PC-9 (cell line): Measurements from ENCODE around the gene MBNL1. TPM values are rescaled to one million over a fixed set of nuclear protein-coding genes. Genes with fewer than 3 reads are reported as not detected.

Source experiments
- BruUV-seq: library from RNA; stranded (reverse); fragments of 400-500 nt; replicated peaks from 2 replicates; lab custom pipeline; 2021; lab: Mats Ljungman, UMichigan
- CTCF ChIA-PET: fragments of 300-600 bp; sonication (Branson Sonifier 250); formaldehyde crosslinking; loops from one replicate; lab custom pipeline; 2022; ENCODE audit warnings: antibody characterized with exemption; lab: Charles Lee
- POLR2A ChIA-PET: fragments of 300-600 bp; sonication (Branson Sonifier 250); formaldehyde crosslinking; loops from one replicate; lab custom pipeline; 2022; ENCODE audit warnings: antibody characterized with exemption; ENCODE audit not compliant: unreplicated experiment; lab: Charles Lee
- DNase-seq, 2 experiments: peaks; one replicate each; pipeline versions ENCODE4 v3.0.0 to v3.0.0-alpha.2; 2015 to 2022; ENCODE audit warnings: mixed read lengths in 1 of 2
- H2AFZ ChIP-seq: fragments of 200-600 bp; sonication (generic); 2 replicates; pipeline ENCODE4 v1.8.1; 2017; ENCODE audit warnings: antibody characterized with exemption
- H3F3A ChIP-seq: fragments of 200-600 bp; sonication (generic); 2 replicates; pipeline ENCODE4 v1.8.1; 2017; ENCODE audit warnings: antibody characterized with exemption, mild to moderate bottlenecking, low read depth; ENCODE audit not compliant: insufficient read depth
- H3K27ac ChIP-seq: fragments of 200-600 bp; sonication (generic); 2 replicates; pipeline ENCODE4 v1.6.1; 2016; ENCODE audit warnings: mixed run types
- H3K27me3 ChIP-seq: fragments of 200-600 bp; sonication (generic); 2 replicates; pipeline ENCODE4 v1.6.1; 2016; ENCODE audit warnings: low read depth, mixed run types; ENCODE audit not compliant: insufficient read depth
- H3K36me3 ChIP-seq: fragments of 200-600 bp; sonication (generic); 2 replicates; pipeline ENCODE4 v1.6.1; 2016; ENCODE audit warnings: low read depth, mixed run types
- H3K4me1 ChIP-seq: fragments of 200-600 bp; sonication (generic); replicated peaks from 2 replicates; pipeline ENCODE4 v1.6.1; 2016; ENCODE audit warnings: mixed run types; ENCODE audit not compliant: insufficient read depth
- H3K4me2 ChIP-seq: fragments of 200-600 bp; sonication (generic); 2 replicates; pipeline ENCODE4 v1.6.1; 2017; ENCODE audit warnings: mixed run types
- H3K4me3 ChIP-seq: fragments of 200-600 bp; sonication (generic); 2 replicates; pipeline ENCODE4 v1.6.1; 2016; ENCODE audit warnings: mixed run types
- H3K79me2 ChIP-seq: fragments of 200-600 bp; sonication (generic); 2 replicates; pipeline ENCODE4 v1.6.1; 2017; ENCODE audit warnings: low read depth, mixed run types
- H3K9me2 ChIP-seq: fragments of 200-600 bp; sonication (generic); 2 replicates; pipeline ENCODE4 v1.8.1; 2017; ENCODE audit warnings: mild to moderate bottlenecking; ENCODE audit not compliant: insufficient read depth
- H3K9me3 ChIP-seq: fragments of 200-600 bp; sonication (generic); 2 replicates; pipeline ENCODE4 v1.8.1; 2016; ENCODE audit warnings: low read depth; ENCODE audit not compliant: insufficient read depth
- H4K20me1 ChIP-seq: fragments of 200-600 bp; sonication (generic); 2 replicates; pipeline ENCODE4 v1.8.1; 2017; ENCODE audit not compliant: insufficient read depth
- CTCF ChIP-seq: fragments of 200-600 bp; sonication (generic); conservative IDR thresholded peaks from 2 replicates; pipeline ENCODE4 v1.6.1; 2017; ENCODE audit warnings: mixed run types, antibody characterized with exemption, mild to moderate bottlenecking, moderate library complexity
- EZH2 ChIP-seq: fragments of 200-600 bp; sonication (generic); IDR thresholded peaks from 2 replicates; pipeline ENCODE4 v1.8.0; 2017; ENCODE audit warnings: antibody characterized with exemption, low read depth
- intact Hi-C: fragments of 100-400 bp; cut with micrococcal nuclease; formaldehyde crosslinking; loops from one replicate; pipeline ENCODE4 v1.10.0; 2022; ENCODE audit not compliant: unreplicated experiment
- total RNA-seq: library from RNA; stranded (reverse); gene quantifications from 2 replicates; pipeline ENCODE4 v1.2.3, GENCODE V29; 2021

MBNL1 gene
- total RNA-seq, 1 experiment from 2014 or later: 176 TPM

DNA sequence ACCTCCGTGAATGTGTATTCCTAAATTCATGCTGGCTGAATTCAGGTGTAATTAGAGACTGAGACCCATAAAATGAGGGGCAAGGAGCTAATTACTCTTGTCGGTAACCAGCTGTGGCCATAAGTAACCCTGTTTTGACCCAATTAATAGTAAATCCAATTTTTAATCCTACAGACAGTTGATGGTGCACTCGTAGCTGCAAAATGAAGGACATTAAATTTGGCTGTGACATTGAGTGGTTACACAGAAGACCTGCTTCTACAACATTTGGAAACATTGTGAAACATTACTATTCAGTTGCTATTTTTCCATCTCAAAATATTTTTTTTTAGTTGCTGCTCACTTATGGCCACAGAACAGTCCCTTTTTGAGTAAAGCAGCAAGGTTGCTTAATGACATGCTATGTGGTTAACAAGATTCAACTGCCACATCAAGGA lies 33.0 kb downstream of the MBNL1 start:
- no peaks in the 10 kb centered on the region for H3K27me3 ChIP-seq
- peaks cover 14% of the 10 kb centered on the region for H3F3A ChIP-seq
- no peaks in the 10 kb centered on the region for H4K20me1 ChIP-seq
- intact Hi-C loops: no loop called here
- no peak overlapping the region for H2AFZ ChIP-seq
- no TSS peak for BruUV-seq
- no peak for DNase-seq
- no peak overlapping the region for H3K4me3 ChIP-seq
- TF ChIP-seq CTCF: no peak
- no peak for TF ChIP-seq EZH2
- ChIA-PET POLR2A (interaction anchor here (0.6 kb wide), 1 partner anchor 81 kb away, joined by 8 read pairs; no protein-coding TSS in a partner anchor), CTCF (interaction anchor here (0.7 kb wide), 1 partner anchor 18 kb away, joined by 3 read pairs; no protein-coding TSS in a partner anchor)
- no peaks in the 10 kb centered on the region; the same call in 1 of the 2 replicates for H3K9me3 ChIP-seq
- H3K9me2 ChIP-seq: no peaks in the 10 kb centered on the region
- no peak overlapping the region for H3K27ac ChIP-seq
- no peak overlapping the region for H3K4me2 ChIP-seq
- peaks cover 89% of the 10 kb centered on the region for H3K79me2 ChIP-seq
- peaks cover 43% of the 10 kb centered on the region for H3K4me1 ChIP-seq
- H3K36me3 ChIP-seq: peaks cover 34% of the 10 kb centered on the region; the same call in 1 of the 2 replicates

DNA sequence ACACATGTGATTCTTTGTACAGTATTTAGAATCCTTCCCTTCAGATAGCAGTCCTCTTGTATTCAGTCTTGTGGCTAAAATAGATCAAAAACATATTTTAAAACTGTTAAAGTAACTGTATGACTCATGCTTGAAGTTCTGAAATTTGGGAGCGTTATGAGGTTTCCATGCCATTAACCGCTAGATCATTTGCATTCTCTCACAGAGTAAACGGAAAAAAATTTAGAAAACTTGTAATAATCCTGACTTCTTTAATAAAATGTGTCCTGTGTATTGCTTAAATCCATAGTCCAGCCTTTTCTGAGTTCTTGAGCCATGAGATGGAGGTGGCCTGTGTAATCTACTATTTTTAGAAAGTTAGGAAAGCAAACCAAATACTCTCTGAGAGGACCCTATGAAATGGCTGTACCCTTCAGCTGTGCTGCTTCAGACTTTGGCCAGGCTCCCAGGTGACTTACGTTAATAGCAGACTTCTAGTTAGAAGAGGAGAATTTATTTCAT lies 33.8 kb downstream of the MBNL1 start:
- no TSS peak for BruUV-seq
- intact Hi-C loops: no loop called here
- Histone ChIP-seq H3K4me1 (peaks cover 51% of the 10 kb centered on the region), H3K4me2 (no peak overlapping the region), H3K9me2 (no peaks in the 10 kb centered on the region), H3K9me3 (no peaks in the 10 kb centered on the region; the same call in 1 of the 2 replicates), H4K20me1 (no peaks in the 10 kb centered on the region), H3K36me3 (peaks cover 41% of the 10 kb centered on the region; the same call in 1 of the 2 replicates), H3F3A (peaks cover 22% of the 10 kb centered on the region), H3K27me3 (no peaks in the 10 kb centered on the region), H3K79me2 (peaks cover 89% of the 10 kb centered on the region), H3K27ac (no peak overlapping the region), H3K4me3 (no peak overlapping the region), H2AFZ (no peak overlapping the region)
- ChIA-PET CTCF (no interaction called here), POLR2A (interaction anchor here (0.6 kb wide), 1 partner anchor 81 kb away, joined by 8 read pairs; no protein-coding TSS in a partner anchor)
- no peak for DNase-seq
- TF ChIP-seq EZH2: no peak
- no peak for TF ChIP-seq CTCF

DNA sequence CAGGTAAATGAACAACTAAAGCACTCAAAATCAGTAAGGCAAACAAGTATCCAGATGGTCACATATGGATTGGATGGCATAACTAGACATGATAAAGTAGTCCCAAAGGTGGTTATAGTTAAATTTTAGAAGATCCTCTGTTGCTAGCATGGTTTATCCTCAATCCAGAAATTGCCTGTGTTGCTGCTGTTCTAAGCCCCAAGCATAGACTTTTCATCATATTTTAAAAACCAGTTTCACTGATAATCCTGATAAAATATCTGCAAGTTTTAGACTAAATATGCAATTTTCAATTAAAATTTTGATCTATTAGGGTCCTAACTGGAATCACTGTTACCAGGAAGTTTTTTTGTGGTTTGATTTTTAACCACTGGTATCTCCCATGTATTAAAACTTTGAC lies 35.4 kb downstream of the MBNL1 start:
- H3K79me2 ChIP-seq: peaks cover 85% of the 10 kb centered on the region
- intact Hi-C loops: loop anchor here (2.0 kb wide), 1 partner anchor 31 kb away; no protein-coding TSS in a partner anchor
- peaks cover 21% of the 10 kb centered on the region for H3F3A ChIP-seq
- DNase-seq: no peak
- H3K9me3 ChIP-seq: no peaks in the 10 kb centered on the region; the same call in 1 of the 2 replicates
- no peaks in the 10 kb centered on the region for H3K9me2 ChIP-seq
- ChIA-PET CTCF (no interaction called here), POLR2A (no interaction called here)
- H3K4me2 ChIP-seq: no peak overlapping the region
- no peak overlapping the region for H3K4me3 ChIP-seq
- peaks cover 32% of the 10 kb centered on the region; the same call in 1 of the 2 replicates for H3K36me3 ChIP-seq
- H3K27me3 ChIP-seq: no peaks in the 10 kb centered on the region
- TF ChIP-seq EZH2: no peak
- no peak for TF ChIP-seq CTCF
- no peak overlapping the region; the same call in 1 of the 2 replicates for H3K27ac ChIP-seq
- no peak overlapping the region for H2AFZ ChIP-seq
- no peaks in the 10 kb centered on the region for H4K20me1 ChIP-seq
- no TSS peak for BruUV-seq
- H3K4me1 ChIP-seq: peaks cover 45% of the 10 kb centered on the region
